ENCODE data around the gene SIN3B. TPM values are rescaled to one million over a fixed set of nuclear protein-coding genes. Genes with fewer than 3 reads are reported as not detected.

SIN3B gene
- total RNA-seq, 2 donors from 2014 or later, result 15.4 to 17.9 TPM

- no peak overlapping the region for H3K27ac ChIP-seq
- H3K4me1 ChIP-seq, result no peaks in the 10 kb centered on the region
- no peaks in the 10 kb centered on the region for H3K27me3 ChIP-seq
- TF ChIP-seq CTCF (IDR thresholded peaks at IDR 0.05), result no peak
- peaks cover 41% of the 10 kb centered on the region for H3K36me3 ChIP-seq
- no peak overlapping the region for H3K4me3 ChIP-seq
- no peaks in the 10 kb centered on the region for H3K9me3 ChIP-seq
- DNase-seq (ENCODE audit: low spot score), result no peak
These were observed 32.6 kb downstream of the SIN3B start for GRCh38 chr19:16861834-16862233.

GRCh38 chr19:16862826-16863415 is 33.7 kb downstream of the SIN3B start:
- no peaks in the 10 kb centered on the region for H3K9me3 ChIP-seq
- H3K27ac ChIP-seq, result no peak overlapping the region
- peaks cover 51% of the 10 kb centered on the region for H3K36me3 ChIP-seq
- no peaks in the 10 kb centered on the region for H3K27me3 ChIP-seq
- DNase-seq (ENCODE audit: low spot score), result no peak
- H3K4me3 ChIP-seq, result no peak overlapping the region
- peaks cover 0 to 9% of the 10 kb centered on the region in 2 donors for H3K4me1 ChIP-seq
- no peak for TF ChIP-seq CTCF (IDR thresholded peaks at IDR 0.05)

GRCh38 chr19:16867211-16867610 is 38.0 kb downstream of the SIN3B start:
- TF ChIP-seq CTCF (IDR thresholded peaks at IDR 0.05), result no peak
- Histone ChIP-seq H3K9me3 (no peaks in the 10 kb centered on the region), H3K27me3 (no peaks in the 10 kb centered on the region), H3K4me3 (no peak overlapping the region), H3K36me3 (peaks cover 92% of the 10 kb centered on the region), H3K4me1 (peaks cover 0 to 9% of the 10 kb centered on the region in 2 donors), H3K27ac (no peak overlapping the region)
- no peak for DNase-seq (ENCODE audit: low spot score)

- Histone ChIP-seq H3K9me3 (no peaks in the 10 kb centered on the region), H3K27me3 (no peaks in the 10 kb centered on the region), H3K36me3 (peaks cover 91% of the 10 kb centered on the region), H3K4me1 (peaks cover 0 to 9% of the 10 kb centered on the region in 2 donors), H3K4me3 (no peak overlapping the region), H3K27ac (no peak overlapping the region)
- DNase-seq (ENCODE audit: low spot score), result no peak
- TF ChIP-seq CTCF (IDR thresholded peaks at IDR 0.05), result no peak
These were observed 39.4 kb downstream of the SIN3B start for GRCh38 chr19:16868423-16869130.

GRCh38 chr19:16869331-16869972 is 40.3 kb downstream of the SIN3B start:
- DNase-seq (ENCODE audit: low spot score), result no peak
- Histone ChIP-seq H3K4me3 (no peak overlapping the region), H3K9me3 (no peaks in the 10 kb centered on the region), H3K4me1 (peaks cover 0 to 16% of the 10 kb centered on the region in 2 donors), H3K36me3 (peaks cover 85% of the 10 kb centered on the region), H3K27ac (no peak overlapping the region), H3K27me3 (no peaks in the 10 kb centered on the region)
- TF ChIP-seq CTCF (IDR thresholded peaks at IDR 0.05), result no peak
